ENCODE data around the gene NENF.
"Not testable (repeated sequence)": the region's sequence is repeated elsewhere in the genome, so short reads cannot be mapped to it uniquely, and the experiment has no call there.

Gene NENF

DNA sequence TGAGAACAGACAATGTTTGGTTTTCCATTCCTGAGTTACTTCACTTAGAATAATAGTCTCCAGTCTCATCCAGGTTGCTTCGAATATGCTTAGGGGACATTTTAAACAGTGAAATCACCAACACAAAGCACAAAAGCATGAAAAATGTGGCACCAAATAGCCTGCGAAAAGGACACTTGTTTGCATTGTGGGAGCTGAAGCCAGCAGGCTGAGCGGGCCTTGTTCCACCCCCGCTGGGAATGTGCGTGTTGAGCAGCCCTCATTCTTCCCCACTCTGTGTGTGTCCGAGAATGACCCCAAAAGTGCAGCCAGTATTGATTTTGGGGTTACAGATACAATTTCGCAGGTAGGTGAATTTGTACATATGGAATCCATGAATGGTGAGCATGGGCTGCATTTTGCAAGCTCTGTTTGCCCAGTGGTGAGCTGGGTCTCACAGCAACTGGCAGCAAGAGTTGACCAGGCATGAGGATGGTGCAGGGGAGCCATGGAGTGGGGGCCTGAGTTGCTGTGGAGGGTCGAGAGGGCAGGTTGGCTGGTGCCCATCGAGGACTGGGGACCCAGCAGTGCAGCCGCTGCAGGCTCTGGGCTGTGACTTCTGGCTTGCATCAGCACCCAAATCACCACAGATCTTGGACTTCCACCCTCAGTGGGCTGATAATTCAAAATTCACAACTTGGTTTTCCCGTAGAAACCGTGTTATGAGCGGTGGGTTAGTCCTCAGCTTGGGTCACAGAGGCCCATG lies 29.4 kb downstream of the NENF start:
- no peak for DNase-seq

DNA sequence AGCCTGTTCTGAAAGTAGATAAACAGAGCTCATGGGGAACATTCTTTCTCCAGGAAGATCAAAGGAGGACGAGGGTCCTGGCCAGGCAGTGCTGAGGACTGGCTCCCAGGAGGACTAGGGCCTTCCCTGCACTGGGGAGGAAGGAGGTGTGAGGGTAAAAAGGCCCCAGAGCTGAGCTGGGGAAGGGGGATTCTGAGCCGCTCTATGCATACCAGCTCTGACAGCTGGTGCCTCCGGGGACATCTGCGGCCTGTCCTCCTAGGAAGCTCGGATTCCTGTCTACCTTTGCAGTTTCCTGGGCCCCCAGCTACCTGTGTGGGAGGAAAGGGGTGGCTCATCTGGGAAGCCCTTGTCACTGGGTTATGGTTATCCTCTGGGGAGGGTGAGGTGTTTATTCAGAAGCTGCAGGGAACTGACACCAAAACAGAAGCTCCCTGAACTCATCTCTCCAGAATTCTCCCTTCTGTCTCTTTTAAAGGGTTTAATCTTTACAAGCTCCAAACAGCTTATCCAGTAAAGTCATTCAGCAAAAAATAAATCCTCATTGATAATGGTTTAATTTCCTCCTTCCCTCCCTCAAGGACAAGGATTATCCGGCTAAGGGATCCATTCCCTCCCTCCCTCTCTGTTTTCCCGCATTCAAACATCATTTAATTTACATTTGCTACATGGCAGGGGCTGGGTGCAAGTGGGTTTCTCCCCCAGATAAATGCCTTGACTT lies 31.0 kb downstream of the NENF start:
- no peak for DNase-seq

DNA sequence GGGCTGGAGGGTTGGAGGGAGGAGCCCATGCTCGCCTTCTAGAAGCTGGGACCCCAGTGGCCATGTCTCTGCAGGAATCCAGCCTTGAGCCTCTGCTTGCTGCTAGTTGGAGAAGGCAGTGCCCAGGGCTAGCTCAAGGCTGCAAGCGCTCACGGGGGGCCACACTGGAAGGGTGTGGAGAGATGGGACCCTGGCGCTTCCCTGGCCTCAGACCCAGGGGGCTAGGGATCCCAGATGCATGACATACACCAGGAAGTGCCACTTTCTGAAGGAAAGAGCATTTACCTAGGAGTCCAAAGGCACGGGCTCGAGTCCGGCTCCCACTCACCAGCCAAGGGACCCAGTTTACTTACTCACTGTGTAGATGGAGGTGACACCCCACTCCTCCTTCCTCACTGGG lies 32.6 kb downstream of the NENF start:
- DNase-seq = no peak

DNA sequence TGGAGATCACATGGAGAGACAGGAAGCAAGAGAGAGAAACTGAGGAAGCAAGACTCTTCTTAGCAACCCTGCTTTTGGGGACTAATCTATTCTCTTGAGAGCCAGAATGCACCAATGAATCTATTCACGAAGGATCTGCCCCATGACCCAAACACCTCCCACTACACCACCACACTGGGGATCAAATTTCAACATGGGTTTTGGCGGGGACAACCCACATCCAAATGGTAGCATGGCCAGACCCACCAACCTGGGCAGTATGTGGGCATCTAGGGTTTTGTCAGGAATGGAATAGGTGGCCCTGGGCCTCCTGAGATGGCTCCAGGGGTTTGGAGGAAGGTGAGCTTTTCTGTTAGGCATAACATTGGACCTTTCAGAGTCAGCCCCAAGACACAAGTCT lies 33.7 kb downstream of the NENF start:
- DNase-seq = no peak

DNA sequence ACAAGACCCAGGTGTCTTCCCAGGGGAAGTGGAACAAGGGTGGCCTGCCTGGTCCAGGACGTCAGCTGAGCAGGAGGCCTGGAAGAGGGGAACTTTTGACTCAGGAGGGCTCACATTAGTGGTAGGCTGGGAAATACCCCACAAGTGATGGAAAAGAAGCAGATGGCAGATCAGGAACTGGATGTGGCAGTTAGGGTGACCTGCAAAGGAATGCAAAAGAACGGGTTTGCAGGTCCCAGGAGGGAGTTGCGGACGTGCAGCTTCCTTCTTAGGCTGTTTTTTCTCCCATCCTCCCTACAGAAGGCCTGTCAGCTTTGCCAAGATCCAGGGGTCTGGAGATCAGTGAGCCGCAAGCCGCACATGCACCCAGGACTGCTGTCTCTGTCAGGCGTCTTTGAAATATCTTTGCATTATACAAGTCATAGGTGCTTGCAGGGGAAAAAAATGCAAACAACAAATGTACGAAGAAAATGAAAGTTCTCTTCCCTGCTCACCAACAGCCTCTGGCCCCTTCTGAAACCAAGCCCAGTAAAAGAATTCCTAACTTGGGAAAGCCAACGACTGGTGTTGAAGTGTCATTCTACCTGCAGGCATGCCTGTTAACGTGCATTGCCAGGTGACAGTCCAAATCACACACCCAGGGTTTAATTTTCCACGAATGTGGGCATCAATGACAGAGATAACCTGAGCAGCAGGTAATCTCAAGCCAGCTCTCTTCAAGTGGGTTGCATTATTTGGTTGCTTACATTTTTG lies 34.4 kb downstream of the NENF start:
- peak; percentile 85 for DNase-seq

DNA sequence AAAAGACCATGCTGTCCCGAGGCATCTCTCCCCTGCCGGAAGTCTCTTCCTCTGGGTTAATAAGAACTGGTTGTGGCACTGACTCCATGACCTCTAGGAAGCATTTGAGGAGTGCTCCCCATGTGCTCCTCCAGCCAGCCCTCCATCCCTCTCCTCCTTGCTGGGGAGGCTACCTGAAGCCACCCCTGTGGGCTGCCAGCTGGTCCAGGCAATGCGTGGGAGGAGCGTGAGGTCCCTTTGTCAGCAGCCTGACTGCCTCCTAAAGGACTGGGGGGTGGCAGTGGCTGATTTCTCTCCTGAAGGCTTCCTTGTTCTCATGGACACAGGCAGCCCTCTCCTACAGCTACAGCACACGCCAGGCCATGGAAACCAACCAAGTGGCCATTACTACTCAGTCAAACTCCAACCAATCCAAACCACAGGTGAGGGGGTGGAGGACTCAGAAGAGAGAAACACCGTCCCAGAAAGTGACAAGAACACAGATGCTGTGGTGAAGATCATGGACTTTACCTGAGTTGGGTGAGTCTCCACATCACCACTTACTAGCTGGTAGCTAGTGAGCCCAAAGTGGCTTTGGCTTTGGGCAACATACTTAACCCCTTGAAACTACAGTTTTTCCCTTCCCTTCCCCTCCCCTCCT lies 35.2 kb downstream of the NENF start:
- DNase-seq = no peak

DNA sequence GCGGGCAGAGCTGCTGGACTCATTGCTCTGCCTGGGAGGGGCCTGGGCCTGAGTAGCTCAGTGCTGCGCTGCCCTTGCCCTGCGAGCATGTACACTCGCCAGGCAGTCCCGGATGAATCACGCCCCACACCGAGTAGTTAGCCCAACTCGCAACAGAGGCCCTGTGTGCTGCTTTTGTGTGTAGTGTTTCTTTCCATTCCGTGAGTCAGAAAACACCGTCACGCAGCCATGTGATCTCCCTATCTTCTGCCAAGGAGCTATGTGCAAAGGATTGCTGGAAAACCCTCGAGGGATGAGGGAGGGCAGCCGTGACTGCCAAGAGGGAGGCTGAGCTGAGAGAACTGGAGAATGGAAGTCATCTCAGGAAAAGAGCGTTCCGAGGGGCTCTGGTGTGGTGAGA lies 37.3 kb downstream of the NENF start:
- peak; percentile 85 for DNase-seq

DNA sequence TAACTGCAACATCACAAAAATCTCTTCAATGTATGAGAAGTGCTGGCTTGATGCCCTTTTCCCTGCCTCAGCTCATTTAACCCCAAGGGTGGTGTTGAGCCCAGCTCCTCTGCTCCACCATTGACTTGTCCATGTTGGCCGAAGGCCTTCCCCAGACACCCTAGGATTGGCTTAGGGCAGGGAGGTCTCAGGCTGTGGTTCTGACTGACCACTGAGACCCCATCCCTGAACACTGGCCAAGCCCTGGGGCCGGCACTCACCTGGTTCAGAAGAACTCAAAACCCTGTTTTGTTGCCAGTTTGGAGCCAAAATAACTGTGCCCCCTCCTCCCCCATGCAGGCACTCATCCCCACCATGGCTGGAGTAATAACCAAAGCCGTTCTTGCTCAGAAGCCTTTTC lies 38.6 kb downstream of the NENF start:
- DNase-seq = no peak

DNA sequence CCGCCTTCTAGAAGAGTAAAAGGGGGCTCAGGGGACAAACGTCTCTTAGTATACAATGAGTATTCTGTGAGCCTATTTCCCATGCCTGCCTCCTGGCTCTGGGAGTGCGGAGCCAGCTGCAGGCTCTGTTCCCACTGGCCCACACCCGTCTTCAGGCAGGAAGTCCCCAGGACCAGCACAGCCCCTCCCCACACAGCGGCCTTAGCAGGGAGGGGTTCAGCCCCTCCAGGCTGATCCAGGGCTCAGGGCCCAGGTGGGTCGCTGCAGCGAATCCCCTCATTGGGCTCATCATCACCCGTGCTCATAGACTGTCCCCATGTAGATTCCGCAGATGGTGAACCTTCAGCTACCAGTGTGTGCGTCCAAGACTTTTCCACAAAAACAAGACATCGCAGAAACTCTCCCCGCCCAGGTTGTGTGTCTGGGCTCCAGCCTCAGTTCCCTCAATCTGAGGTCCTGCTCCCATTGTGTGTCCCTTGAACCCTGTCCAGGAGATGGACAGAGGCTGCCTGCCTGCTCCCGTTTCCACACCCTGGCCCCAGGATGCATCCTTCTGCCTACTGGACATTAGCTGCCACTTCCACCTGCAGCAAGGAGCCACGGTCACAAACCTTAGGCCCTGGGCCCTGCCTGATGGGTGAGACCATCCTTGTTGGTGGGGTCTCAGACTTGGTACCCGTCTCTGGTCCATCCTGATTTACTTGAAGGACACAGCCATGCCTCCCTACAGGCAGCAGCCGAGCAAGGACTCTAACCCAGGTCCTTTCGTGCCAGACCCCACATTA lies 39.4 kb downstream of the NENF start:
- no peak for DNase-seq

DNA sequence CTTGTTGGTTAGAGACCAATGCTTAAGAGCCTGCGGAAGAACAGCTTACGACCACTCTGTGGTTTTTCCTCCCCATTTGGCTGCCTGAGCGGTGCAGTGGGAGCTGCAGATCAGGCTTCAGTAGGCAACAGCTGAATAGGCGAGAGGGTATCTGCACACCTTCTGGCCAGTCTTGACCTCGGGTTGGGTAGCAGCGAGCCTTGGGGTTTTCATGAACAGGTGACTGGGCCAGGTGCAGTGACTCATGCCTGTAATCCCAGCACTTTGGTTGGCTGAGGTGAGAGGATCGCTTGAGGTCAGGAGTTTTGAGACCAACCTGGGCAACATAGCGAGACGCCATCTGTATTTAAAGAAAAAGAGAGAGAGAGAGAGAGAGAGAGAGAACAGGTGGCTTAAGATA lies 41.0 kb downstream of the NENF start:
- DNase-seq = no peak

DNA sequence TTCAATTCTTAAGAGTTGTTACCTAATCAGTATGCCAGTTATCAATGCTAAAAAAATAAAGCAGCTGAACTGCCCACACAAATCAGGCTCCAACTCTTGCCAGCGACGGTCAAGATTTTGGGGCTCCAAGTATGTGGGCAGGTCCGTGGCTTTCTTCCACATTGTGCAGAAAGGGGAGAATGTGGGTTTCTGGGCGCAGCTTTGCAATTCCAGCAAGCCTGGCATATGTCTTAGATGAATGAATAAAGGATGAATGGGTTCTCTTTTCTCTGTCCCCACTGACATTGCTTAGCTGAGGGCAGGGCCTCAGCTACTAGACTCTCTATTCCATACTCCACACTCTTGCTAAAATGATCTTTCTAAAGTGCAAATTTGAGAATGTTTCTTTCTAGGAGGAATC lies 42.4 kb downstream of the NENF start:
- DNase-seq = no peak

DNA sequence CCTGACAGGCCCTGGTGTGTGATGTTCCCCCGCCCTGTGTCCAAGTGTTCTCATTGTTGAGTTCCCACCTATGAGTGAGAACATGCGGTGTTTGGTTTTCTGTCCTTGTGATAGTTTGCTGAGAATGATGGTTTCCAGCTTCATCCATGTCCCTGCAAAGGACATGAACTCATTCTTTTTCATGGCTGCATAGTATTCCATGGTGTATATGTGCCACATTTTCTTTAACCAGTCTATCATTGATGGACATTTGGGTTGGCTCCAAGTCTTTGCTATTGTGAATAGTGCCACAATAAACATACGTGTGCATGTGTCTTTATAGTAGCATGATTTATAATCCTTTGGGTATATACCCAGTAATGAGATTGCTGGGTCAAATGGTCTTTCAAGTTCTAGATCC lies 43.1 kb downstream of the NENF start:
- not testable (repeated sequence) for DNase-seq

DNA sequence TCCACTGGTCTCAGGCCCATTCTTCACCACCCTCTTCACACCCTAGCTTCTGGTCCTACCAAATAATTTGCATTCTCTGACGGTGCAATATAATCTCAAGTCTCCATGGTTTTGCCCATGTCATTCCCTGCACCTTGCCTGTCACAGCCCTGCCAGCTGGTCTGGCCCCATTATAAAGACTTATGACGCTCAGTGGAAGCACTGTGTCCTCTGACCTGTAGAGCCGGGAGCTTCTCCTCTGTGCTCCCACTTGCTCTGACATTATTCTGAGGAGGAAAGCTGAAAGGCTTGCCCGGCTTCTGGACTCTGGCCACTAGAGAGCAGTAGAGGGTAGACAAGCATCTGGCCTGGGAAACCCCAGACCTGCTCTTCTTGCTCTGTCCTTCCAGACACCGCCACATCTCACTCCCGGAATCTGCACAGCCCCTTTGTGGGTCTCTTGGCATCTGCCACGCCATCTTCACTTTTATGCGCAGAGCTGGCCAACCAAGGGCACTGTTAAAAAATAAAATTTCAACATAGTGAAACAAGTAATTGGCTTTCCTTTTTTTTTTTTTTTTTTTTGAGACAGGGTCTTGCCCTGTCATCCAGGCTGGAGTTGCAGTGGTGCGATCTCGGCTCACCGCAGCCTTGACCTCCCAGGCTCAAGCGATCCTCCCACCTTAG lies 44.4 kb downstream of the NENF start:
- DNase-seq = peak; percentile 96

DNA sequence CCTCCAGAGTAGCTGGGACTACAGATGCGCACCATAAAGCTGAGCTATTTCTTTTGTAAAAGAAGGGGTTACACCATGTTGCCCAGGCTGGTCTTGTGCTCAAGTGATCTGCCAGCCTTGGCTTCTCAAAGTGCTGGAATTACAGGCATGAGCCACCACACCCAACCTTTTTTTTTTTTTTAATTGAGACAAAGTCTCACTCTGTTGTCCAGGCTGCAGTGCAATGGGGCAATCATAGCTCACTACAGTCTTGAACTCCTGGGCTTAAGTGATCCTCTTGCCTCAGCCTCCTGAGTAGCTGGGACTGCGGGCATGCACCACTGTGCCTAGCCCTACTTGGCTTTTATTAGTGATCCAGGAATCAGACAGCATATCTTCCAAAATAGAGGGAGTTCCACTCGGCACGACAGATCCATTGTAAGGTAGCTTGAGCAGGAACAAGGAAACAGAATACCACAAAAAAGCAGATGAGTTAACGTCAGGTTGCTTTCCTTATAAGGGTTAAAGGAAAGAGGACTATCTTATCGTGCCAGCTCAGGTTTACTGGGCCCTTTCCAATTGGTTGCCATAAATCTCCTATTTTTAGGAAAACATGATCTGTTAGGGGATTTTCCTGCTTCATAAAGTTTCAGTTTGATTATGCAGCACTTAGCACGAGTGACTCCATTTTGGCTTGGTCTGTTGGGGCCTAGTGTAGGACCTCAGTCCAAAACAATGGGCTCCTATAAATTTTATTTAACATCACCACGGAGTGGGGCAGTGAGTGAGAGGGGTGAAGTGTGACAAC lies 45.2 kb downstream of the NENF start:
- no peak for DNase-seq

DNA sequence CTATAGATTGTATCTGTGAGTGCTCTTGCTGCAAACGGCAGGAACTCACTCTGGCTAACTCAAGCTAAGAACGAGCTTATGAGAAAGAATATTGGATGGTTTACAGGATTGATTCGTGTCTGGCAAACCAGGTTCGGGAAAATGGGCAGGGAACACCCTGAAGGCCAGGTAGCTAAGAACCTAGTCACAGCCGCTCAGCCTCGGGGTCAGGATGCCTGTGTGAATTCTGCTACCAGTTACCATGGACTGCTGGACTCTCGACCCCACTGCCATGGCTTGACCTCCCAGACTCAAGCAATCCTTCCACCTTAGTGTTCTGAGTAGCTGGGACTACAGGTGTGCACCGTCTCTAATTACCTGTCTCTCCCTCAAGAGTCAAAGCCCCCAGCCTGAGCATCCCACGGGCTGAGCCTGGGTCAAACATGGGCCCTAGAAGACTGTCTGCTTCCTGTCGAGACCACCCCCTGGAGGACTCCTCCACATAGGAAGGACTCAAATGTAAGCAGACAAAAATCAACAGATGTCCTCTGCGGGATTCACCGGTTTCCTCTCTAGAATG lies 45.8 kb downstream of the NENF start:
- DNase-seq = no peak

DNA sequence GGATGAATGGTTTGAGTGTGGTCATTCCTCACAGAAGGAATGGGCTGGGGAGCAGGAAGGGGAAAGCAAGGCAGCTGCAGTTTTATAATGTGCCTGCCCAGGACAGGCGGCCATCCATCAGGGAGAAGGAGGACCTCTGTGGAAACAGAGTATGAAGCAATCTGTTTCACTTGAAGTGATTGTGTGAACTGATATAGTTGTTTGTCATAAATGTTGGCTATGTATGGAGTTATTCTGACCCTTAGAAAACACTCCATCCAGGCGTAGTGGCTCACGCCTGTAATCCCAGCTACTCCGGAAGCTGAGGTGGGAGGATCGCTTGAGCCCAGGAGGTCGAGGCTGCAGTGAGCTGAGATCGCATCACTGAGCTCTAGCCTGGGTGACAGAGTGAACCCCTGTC lies 46.5 kb downstream of the NENF start:
- no peak for DNase-seq

DNA sequence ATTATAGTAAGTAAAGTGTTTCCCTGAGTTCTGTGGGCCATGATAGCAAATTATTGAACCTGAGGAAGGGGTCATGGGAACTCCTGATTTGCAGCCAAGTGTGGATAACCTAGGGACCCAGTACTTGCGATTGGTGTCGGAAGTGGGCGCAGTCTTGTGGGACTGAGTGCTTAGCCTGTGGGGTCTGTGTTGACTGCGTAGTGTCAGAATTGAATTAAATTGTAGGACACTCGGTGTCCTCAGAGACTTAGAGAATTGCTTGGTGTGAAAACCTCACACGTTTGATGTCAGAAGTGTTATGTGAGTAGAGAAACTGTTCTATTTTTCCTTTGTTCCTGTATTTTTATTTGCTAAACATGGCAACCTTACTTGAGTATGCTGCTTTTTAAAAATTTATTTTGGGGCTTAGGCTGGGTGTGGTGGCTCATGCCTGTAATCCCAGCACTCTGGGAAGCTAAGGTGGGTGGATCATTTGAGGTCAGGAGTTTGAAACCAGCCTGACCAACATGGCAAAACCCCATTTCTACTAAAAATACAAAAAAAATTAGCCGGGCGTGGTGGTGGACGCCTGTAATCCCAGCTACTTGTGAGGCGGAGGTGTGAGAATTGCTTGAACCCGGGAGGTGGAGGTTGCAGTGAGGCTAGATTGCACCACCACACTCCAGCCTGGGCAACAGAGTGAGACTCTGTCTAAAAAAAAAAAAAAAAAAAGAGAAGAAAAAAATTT lies 48.2 kb downstream of the NENF start:
- not testable (repeated sequence) for DNase-seq

DNA sequence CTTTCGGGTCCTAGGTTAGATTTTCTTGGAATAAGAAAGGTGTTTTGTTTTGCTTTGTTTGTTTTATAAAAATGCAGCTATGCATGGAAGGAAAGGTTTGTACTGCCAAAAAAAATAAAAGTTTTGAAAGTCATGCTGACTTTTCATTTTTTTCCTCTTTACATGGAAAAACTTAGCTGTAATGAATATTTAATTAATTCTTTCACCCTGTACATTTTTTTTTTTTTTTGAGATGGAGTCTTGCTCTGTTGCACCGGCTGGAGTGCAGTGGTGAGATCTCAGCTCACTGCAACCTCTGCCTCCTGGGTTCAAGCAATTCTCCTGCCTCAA lies 48.7 kb downstream of the NENF start:
- DNase-seq = no peak

DNA sequence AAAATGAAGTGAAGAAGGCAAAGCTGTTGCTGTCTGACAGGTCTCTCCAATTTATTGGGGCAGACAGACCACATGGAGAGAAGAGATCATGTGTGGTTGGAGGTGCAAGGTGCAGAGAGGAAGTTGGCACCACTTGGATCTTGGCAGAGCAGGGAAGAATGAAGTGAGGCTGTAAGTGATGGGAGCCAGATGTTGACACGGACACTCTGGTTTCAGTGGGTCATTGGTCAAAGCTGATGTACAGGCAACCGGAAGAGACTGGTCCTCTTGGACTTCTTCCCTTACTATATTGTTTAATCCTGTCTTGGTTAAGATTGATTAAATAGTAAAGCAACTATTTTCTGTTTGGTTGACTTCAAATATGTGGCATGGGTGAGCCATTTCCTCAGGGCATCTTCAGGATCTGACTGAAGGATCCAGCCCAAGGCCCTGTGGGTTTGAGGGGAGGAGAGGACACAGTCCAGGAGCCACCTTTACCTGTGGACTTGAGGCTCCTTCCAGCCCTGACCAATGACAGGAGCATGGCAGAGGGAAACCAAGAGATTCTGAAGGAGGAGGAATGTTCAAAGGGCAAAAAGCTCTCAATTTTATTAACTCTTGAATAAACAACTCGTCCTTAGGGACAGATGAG lies 49.4 kb downstream of the NENF start:
- DNase-seq = no peak
